Left colon (tissue), 2 donors: ENCODE results near the gene EXOSC10. TPM values are rescaled to one million over a fixed set of nuclear protein-coding genes. Genes with fewer than 3 reads are reported as not detected.
"Not testable (repeated sequence)": the region's sequence is repeated elsewhere in the genome, so short reads cannot be mapped to it uniquely, and the experiment has no call there.

Experiments used
- ATAC-seq: fragments of 200-7000 bp; cut with Tn5 transposase; one replicate; pipeline ENCODE4 v1.9.1; 2020; ENCODE audit warnings: mild to moderate bottlenecking, moderate library complexity
- DNase-seq, 2 donors: peaks; one replicate each; pipeline ENCODE4 v3.0.0-alpha.2; 2020
- intact Hi-C, 2 donors: fragments of 100-400 bp; cut with DNase I in 1 of 2; cut with micrococcal nuclease in 1 of 2; formaldehyde crosslinking; loops; one replicate each; pipeline versions ENCODE4 v1.11.2 to v1.14.0; 2022; cut with DNase I, micrococcal nuclease
- total RNA-seq, 2 donors: library from RNA; stranded (reverse); fragmentation: NEBNext Ultra II Directional; extraction: Animal tissue kit (Norgen Biotek cat#: 25700); gene quantifications; one replicate each; pipeline ENCODE4 v1.2.1, GENCODE V29; 2021
- donor health status: DM: no; HTN: no; CAD: no.
- donor health status: DM: yes; HTN: yes; CAD: no.

EXOSC10 gene
- total RNA-seq, 2 donors from 2014 or later, result 38.2 to 54.3 TPM

- intact Hi-C loops, result no loop called here
- DNase-seq (no peak), ATAC-seq (peak; percentile 33)
Observed at GRCh38 chr1:11052839-11053757, 46.6 kb downstream of the EXOSC10 start.

- DNase-seq (no peak), ATAC-seq (no peak)
- intact Hi-C loops, result no loop called here
Observed at GRCh38 chr1:11051781-11052511, 47.7 kb downstream of the EXOSC10 start.

GRCh38 chr1:11051121-11051520, 48.5 kb downstream of the EXOSC10 start:
- intact Hi-C loops, DNase-seq, ATAC-seq: not testable (repeated sequence)

DNA sequence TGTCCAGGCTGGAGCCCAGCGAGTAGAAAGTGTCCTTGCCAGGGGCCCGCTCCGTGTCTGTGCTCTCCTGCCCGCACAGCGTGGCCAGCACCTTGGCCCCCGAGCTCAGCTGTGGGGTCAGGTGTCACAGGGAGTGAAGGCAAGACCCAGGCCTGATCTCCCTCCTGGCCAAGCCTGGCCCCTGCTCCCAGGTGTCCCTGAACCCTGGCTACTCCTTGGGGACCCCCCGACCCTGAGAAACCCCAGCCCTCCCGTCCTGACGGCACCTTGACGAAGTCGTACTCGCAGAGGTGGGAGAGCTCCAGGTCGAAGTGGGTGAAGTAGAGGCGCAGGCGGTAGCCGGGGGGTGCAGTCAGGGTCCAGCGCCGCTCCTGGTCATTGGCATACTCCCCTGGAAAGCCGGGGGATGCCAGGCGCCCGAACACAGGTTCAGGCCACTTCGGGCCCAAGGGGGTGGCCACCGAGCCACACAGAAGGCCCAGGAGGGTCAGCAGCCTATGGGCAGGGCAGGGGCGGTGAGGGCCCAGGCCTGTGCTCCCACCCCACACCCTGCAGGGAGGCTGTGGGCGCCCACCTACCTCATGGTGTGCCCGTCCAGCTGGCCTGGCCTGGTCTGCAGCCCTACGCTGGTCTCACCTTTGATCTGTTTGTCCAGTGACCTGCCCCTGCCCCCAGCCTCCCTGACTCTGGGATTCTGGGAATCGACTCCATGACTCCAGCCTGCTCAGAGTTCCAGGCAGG, 52.9 kb downstream of the EXOSC10 start, which contains the start of gene MASP2:
Gene MASP2, minus strand, starts transcription at position 615 of the 741 bp plus-strand sequence. Its CDS starts 32 bp downstream, at position 583.
- intact Hi-C loops, result no loop called here
- DNase-seq (no peak), ATAC-seq (no peak)

DNA sequence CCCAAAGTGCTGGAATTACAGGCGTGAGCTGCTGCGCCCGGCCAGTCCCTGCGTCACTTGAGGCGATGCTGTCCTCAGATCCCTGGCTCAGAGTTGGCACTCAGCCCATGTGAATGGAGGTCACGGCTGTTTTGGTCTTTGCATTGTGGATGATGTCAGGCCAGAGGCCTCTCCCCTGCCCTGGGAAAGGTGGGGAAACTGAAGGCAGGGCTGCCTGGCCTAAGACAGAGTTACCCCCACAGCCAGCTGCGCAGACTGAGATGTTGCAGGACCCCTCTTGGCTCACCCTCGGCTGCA, 53.5 kb downstream of the EXOSC10 start:
- ATAC-seq (peak; percentile 21), DNase-seq (no peak)
- intact Hi-C loops, result no loop called here

GRCh38 chr1:11045428-11046269, 54.0 kb downstream of the EXOSC10 start:
- no peak for DNase-seq
- intact Hi-C loops, result no loop called here
- ATAC-seq, result no peak

- ATAC-seq, result no peak
- intact Hi-C loops, result no loop called here
- DNase-seq, result no peak
Observed at GRCh38 chr1:11044849-11045427, 54.7 kb downstream of the EXOSC10 start.

GRCh38 chr1:11044086-11044848, 55.4 kb downstream of the EXOSC10 start:
- intact Hi-C loops, result no loop called here
- DNase-seq, result no peak
- ATAC-seq, result no peak

GRCh38 chr1:11042995-11043874, 56.4 kb downstream of the EXOSC10 start:
- intact Hi-C loops, result no loop called here
- DNase-seq (no peak), ATAC-seq (no peak)

- ATAC-seq, result no peak
- intact Hi-C loops, result no loop called here
- no peak for DNase-seq
Observed at GRCh38 chr1:11042065-11042464, 57.6 kb downstream of the EXOSC10 start.

GRCh38 chr1:11041048-11041447, 58.6 kb downstream of the EXOSC10 start:
- ATAC-seq (no peak), DNase-seq (no peak)
- intact Hi-C loops, result no loop called here

- ATAC-seq, intact Hi-C loops, DNase-seq: not testable (repeated sequence)
Observed at GRCh38 chr1:11040105-11040429, 59.6 kb downstream of the EXOSC10 start.

GRCh38 chr1:11039351-11040104, 60.1 kb downstream of the EXOSC10 start:
- ATAC-seq (no peak), DNase-seq (no peak)
- intact Hi-C loops, result loop anchor here (5.0 kb wide), 1 partner anchor 603 kb away; no protein-coding TSS in a partner anchor

- intact Hi-C loops, result loop anchor here (5.0 kb wide), 1 partner anchor 605 kb away; no protein-coding TSS in a partner anchor
- ATAC-seq, result peak; percentile 95
- DNase-seq, result peak; percentile 70 to 91
Observed at GRCh38 chr1:11037740-11038182, 61.9 kb downstream of the EXOSC10 start.

- intact Hi-C loops, result loop anchor here (5.0 kb wide), 1 partner anchor 605 kb away; no protein-coding TSS in a partner anchor
- ATAC-seq, DNase-seq: not testable (repeated sequence)
Observed at GRCh38 chr1:11037019-11037739, 62.5 kb downstream of the EXOSC10 start.
